ENCODE results near the gene FBXW11. TPM values are rescaled to one million over a fixed set of nuclear protein-coding genes. Genes with fewer than 3 reads are reported as not detected.

The FBXW11 gene
- polyA plus RNA-seq, 1 donor from 2014 or later, result 103 TPM

GRCh38 chr5:171927345-171927941, 79.0 kb downstream of the FBXW11 start:
- peaks cover 39% of the 10 kb centered on the region for H3K79me2 ChIP-seq (replicated peaks; ENCODE audit: insufficient read depth, low read length)
- H3K9me3 ChIP-seq (ENCODE audit: low read length), result no peaks in the 10 kb centered on the region
- H3K4me2 ChIP-seq (ENCODE audit: low read length), result no peak overlapping the region
- H4K20me1 ChIP-seq (ENCODE audit: insufficient read depth), result no peaks in the 10 kb centered on the region
- no peak for TF ChIP-seq SMC3 (conservative IDR thresholded peaks at IDR 0.05; ENCODE audit: poor library complexity)
- peak; percentile 14 for TF ChIP-seq CTCF (IDR thresholded peaks at IDR 0.05; ENCODE audit: poor library complexity, severe bottlenecking)
- TF ChIP-seq POLR2AphosphoS5 (IDR thresholded peaks at IDR 0.05), result no peak
- no peak overlapping the region for H3K4me3 ChIP-seq (ENCODE audit: low read length)
- no peaks in the 10 kb centered on the region for H3K36me3 ChIP-seq (ENCODE audit: insufficient read depth, low read length)
- no peaks in the 10 kb centered on the region for H3F3A ChIP-seq (ENCODE audit: insufficient read depth, low read length, poor library complexity, severe bottlenecking)
- no peaks in the 10 kb centered on the region for H3K9me2 ChIP-seq (ENCODE audit: insufficient read depth, low read length)
- H3K9ac ChIP-seq (ENCODE audit: low read length), result no peak overlapping the region
- H3K27me3 ChIP-seq (ENCODE audit: insufficient read depth, low read depth, low read length), result no peaks in the 10 kb centered on the region
- H2AFZ ChIP-seq (ENCODE audit: low read depth, low read length), result no peak overlapping the region
- no peak overlapping the region for H3K27ac ChIP-seq (ENCODE audit: low read length)

GRCh38 chr5:171926311-171926710, 80.1 kb downstream of the FBXW11 start:
- no peak overlapping the region for H3K4me3 ChIP-seq (ENCODE audit: low read length)

More at GRCh38 chr5:171926311-171926710, 80.1 kb downstream of the FBXW11 start:
- Histone ChIP-seq H3F3A (ENCODE audit: insufficient read depth, low read length, poor library complexity, severe bottlenecking) (no peaks in the 10 kb centered on the region), H3K9ac (ENCODE audit: low read length) (no peak overlapping the region), H3K27ac (ENCODE audit: low read length) (no peak overlapping the region), H3K27me3 (ENCODE audit: insufficient read depth, low read depth, low read length) (no peaks in the 10 kb centered on the region), H3K36me3 (ENCODE audit: insufficient read depth, low read length) (no peaks in the 10 kb centered on the region), H3K9me2 (ENCODE audit: insufficient read depth, low read length) (no peaks in the 10 kb centered on the region), H3K9me3 (ENCODE audit: low read length) (no peaks in the 10 kb centered on the region), H3K79me2 (replicated peaks; ENCODE audit: insufficient read depth, low read length) (peaks cover 31% of the 10 kb centered on the region), H2AFZ (ENCODE audit: low read depth, low read length) (no peak overlapping the region), H3K4me2 (ENCODE audit: low read length) (no peak overlapping the region), H4K20me1 (ENCODE audit: insufficient read depth) (no peaks in the 10 kb centered on the region)
- TF ChIP-seq TAF1 (IDR thresholded peaks at IDR 0.05; ENCODE audit: low read depth), result no peak
- TF ChIP-seq REST (IDR thresholded peaks at IDR 0.05; ENCODE audit: borderline replicate concordance), result no peak
- no peak for TF ChIP-seq CTCF (IDR thresholded peaks at IDR 0.05; ENCODE audit: poor library complexity, severe bottlenecking)
- TF ChIP-seq SMC3 (conservative IDR thresholded peaks at IDR 0.05; ENCODE audit: poor library complexity), result no peak
- no peak for TF ChIP-seq POLR2AphosphoS5 (IDR thresholded peaks at IDR 0.05)
- no peak for TF ChIP-seq RAD21 (conservative IDR thresholded peaks at IDR 0.05)
- TF ChIP-seq EP300 (conservative IDR thresholded peaks at IDR 0.05; ENCODE audit: poor library complexity, severe bottlenecking), result no peak
- TF ChIP-seq MXI1 (conservative IDR thresholded peaks at IDR 0.05; ENCODE audit: poor library complexity, severe bottlenecking), result no peak
- TF ChIP-seq EZH2 (IDR thresholded peaks at IDR 0.05; ENCODE audit: borderline replicate concordance, insufficient read depth, low read length, poor library complexity, severe bottlenecking), result no peak
